NB4 (cell line): Measurements from ENCODE around the gene EVI2A.
"Not testable (repeated sequence)": the region's sequence is repeated elsewhere in the genome, so short reads cannot be mapped to it uniquely, and the experiment has no call there.

ENCODE experiments used
- DNase-seq: peaks from one replicate; pipeline ENCODE4 v3.0.0; 2010; ENCODE audit warnings: low read depth
- H3K4me3 ChIP-seq: one replicate; pipeline ENCODE4 v1.5.1; 2011; ENCODE audit warnings: mild to moderate bottlenecking, low read depth, low read length, moderate library complexity
- MYC ChIP-seq: IDR thresholded peaks from 2 replicates; pipeline ENCODE4 v1.6.1; 2011; ENCODE audit warnings: low read depth, low read length
- POLR2A ChIP-seq: IDR thresholded peaks from 2 replicates; pipeline ENCODE4 v1.6.1; 2011; ENCODE audit warnings: mild to moderate bottlenecking; ENCODE audit not compliant: insufficient read length; ENCODE audit errors: extremely low read depth
- TF ChIP-seq, protein P1 (sequence below): IDR thresholded peaks from one replicate; pipeline ENCODE4 v1.5.1; 2012; ENCODE audit warnings: low read depth, low read length
- TF ChIP-seq, protein P2 (sequence below): IDR thresholded peaks from 2 replicates; pipeline ENCODE4 v1.6.1; 2011; ENCODE audit warnings: low read depth, low read length

Gene EVI2A

DNA sequence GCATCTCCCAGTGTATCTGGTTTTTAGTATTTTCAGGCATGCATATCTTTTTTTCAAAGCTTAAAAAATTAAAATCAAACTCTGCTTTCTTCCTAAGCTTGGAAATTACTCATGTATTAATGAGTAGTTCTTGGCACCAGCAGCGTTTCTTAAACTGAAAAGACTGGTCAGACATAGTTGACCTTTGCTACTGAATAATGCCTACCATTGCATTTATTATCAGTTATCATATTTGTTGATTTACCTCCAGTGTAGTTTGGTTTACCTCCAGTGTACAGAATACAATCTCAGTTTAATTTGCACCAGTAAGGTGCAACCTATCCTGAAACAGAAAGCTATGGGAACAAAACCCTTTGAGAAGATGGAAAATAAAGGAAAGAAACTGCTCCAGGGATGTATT is 34.5 kb upstream of the EVI2A start:
- TF ChIP-seq POLR2A, result no peak
- DNase-seq, result no peak
- H3K4me3 ChIP-seq, result no peak overlapping the region

- TF ChIP-seq POLR2A, result no peak
- TF ChIP-seq, protein P1, sequence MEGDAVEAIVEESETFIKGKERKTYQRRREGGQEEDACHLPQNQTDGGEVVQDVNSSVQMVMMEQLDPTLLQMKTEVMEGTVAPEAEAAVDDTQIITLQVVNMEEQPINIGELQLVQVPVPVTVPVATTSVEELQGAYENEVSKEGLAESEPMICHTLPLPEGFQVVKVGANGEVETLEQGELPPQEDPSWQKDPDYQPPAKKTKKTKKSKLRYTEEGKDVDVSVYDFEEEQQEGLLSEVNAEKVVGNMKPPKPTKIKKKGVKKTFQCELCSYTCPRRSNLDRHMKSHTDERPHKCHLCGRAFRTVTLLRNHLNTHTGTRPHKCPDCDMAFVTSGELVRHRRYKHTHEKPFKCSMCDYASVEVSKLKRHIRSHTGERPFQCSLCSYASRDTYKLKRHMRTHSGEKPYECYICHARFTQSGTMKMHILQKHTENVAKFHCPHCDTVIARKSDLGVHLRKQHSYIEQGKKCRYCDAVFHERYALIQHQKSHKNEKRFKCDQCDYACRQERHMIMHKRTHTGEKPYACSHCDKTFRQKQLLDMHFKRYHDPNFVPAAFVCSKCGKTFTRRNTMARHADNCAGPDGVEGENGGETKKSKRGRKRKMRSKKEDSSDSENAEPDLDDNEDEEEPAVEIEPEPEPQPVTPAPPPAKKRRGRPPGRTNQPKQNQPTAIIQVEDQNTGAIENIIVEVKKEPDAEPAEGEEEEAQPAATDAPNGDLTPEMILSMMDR, result no peak
- no peak for TF ChIP-seq MYC
- TF ChIP-seq, protein P2, sequence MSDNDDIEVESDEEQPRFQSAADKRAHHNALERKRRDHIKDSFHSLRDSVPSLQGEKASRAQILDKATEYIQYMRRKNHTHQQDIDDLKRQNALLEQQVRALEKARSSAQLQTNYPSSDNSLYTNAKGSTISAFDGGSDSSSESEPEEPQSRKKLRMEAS, result no peak
Observed at GRCh38 chr17:31349454-31349853, 28.0 kb upstream of the EVI2A start.

DNA sequence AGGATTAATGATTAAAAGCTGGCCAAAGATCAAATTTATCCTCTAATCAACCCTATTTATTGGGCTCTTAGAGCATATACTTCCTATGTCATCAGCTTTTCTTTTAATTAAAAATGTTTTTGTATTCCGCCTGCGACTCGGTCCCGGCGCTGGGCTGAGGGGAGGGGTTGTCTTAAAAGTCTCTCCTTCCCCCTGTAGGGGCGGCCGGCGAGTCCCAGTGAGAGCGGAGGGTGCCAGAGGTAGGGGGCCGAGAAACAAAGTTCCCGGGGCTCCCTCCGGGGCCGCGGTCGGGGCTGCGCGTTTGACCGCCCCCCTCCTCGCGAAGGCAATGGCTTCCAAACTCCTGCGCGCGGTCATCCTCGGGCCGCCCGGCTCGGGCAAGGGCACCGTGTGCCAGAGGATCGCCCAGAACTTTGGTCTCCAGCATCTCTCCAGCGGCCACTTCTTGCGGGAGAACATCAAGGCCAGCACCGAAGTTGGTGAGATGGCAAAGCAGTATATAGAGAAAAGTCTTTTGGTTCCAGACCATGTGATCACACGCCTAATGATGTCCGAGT is 23.8 kb upstream of the EVI2A start:
- not testable (repeated sequence) for H3K4me3 ChIP-seq, DNase-seq

More at GRCh38 chr17:31349454-31349853, 28.0 kb upstream of the EVI2A start:
- H3K4me3 ChIP-seq, result no peak overlapping the region
- no peak for DNase-seq

DNA sequence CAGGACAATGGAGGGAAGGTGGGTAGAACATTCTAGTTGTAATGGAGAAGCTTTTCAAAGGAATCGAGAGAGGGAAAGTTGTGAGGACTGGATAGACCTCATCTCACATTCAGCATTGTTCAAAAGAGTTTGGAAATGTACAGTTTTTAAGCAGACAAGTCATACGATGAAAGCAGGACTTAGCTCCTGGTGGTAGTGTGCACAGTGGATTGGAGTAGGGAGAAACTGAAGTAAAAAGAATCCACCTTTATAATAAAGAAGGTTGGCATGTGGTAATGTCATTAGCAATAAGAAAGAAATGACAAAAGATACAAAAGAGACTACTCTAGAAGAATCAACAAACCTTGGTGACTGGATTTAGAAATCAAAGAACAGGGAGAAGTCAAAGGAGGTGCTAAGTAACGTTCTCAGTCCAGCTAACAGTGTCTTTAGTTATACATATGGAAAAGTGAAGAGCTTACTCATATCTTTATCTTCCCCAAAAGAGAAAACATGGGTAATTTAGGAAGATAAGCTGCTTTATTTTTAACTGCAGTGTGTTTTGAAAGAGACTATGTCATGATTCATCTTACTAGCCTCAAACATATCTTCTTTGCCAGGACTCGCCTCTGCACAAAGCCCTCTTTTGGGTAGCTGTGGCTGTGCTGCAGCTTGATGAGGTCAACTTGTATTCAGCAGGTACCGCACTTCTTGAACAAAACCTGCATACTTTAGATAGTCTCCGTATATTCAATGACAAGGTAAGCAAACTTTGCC is 18.7 kb upstream of the EVI2A start:
- peak; percentile 34 for DNase-seq
- H3K4me3 ChIP-seq, result no peak overlapping the region
- TF ChIP-seq POLR2A (no peak), MYC (no peak)
- TF ChIP-seq, protein P1, result no peak
- TF ChIP-seq, protein P2, result no peak

- H3K4me3 ChIP-seq, result no peak overlapping the region
- no peak for DNase-seq
- TF ChIP-seq MYC, result no peak
- TF ChIP-seq, protein P2, result no peak
- TF ChIP-seq, protein P1, result no peak
- no peak for TF ChIP-seq POLR2A
Observed at GRCh38 chr17:31329221-31329620, 7.8 kb upstream of the EVI2A start.

DNA sequence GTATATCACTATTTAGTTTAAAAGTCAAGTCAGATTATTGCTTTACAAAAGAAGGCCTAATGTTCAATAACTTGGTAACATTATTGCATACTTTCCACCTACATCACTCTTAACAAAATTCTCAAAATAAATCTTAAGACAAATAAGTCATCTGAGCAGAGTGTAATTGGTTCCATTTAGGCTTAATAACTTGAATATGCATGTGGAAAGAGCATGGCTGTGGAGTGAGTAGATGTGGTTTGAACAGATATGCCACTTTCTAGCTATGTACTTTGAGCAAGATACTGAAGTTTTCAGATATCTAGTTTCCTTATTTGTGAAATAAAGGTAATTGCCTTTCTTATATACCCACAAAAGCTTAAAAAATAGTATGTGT is 6.7 kb upstream of the EVI2A start:
- TF ChIP-seq, protein P1, result no peak
- TF ChIP-seq, protein P2, result no peak
- TF ChIP-seq MYC, result no peak
- no peak for TF ChIP-seq POLR2A
- no peak for DNase-seq
- H3K4me3 ChIP-seq, result no peak overlapping the region
